Endothelial cell of umbilical vein (primary cell): Measurements from ENCODE around the gene ATAD1. TPM values are rescaled to one million over a fixed set of nuclear protein-coding genes. Genes with fewer than 3 reads are reported as not detected.

Experiments used
- BruUV-seq: library from RNA; stranded (reverse); fragments of 400-500 nt; replicated peaks from 2 replicates; lab custom pipeline; 2021; lab: Mats Ljungman, UMichigan
- CTCF ChIA-PET: fragments of 300-600, 350-600 bp; sonication (Branson Sonifier 250); formaldehyde crosslinking; loops from one replicate; lab custom pipeline; 2021; ENCODE audit warnings: antibody characterized with exemption, inconsistent platforms; lab: Charles Lee
- POLR2A ChIA-PET: fragments of 300-600, 350-600 bp; sonication (Branson Sonifier 250); formaldehyde crosslinking; loops from one replicate; lab custom pipeline; 2021; ENCODE audit warnings: antibody characterized with exemption, inconsistent platforms; lab: Charles Lee
- DNase-seq: peaks from one replicate; pipeline ENCODE4 v3.0.0-alpha.2; 2011; ENCODE audit warnings: low read depth, low spot score
- FAIRE-seq: peaks from 2 replicates; lab custom pipeline; 2011; peaks lifted over from hg19 to GRCh38; lab: Jason Lieb, UNC
- H2AFZ ChIP-seq: 2 replicates; pipeline ENCODE4 v1.6.0; 2012; ENCODE audit warnings: low read depth, low read length, control low read depth, inconsistent platforms
- H3K27ac ChIP-seq: 2 replicates; pipeline ENCODE4 v1.5.1; 2011; ENCODE audit warnings: low read depth, mild to moderate bottlenecking, control low read depth, low read length, moderate library complexity; ENCODE audit not compliant: insufficient read depth
- H3K27me3 ChIP-seq, 2 experiments: 2 replicates each; pipeline versions ENCODE4 v1.6.0 to v1.6.1; 2011; ENCODE audit warnings: low read length in 2 of 2, mixed read lengths in 1 of 2; ENCODE audit not compliant: control insufficient read depth in 2 of 2, insufficient read depth in 2 of 2
- H3K36me3 ChIP-seq, 2 experiments: 2 replicates in 1 of 2; 3 replicates in 1 of 2; pipeline ENCODE4 v1.5.1; 2011; ENCODE audit warnings: low read length in 2 of 2, mild to moderate bottlenecking in 1 of 2, moderate library complexity in 1 of 2; ENCODE audit not compliant: control insufficient read depth in 2 of 2, insufficient read depth in 2 of 2; ENCODE audit errors: extremely low read depth in 1 of 2
- H3K4me1 ChIP-seq: 3 replicates; pipeline ENCODE4 v1.5.1; 2011; ENCODE audit warnings: mild to moderate bottlenecking, low read length; ENCODE audit not compliant: control insufficient read depth, insufficient read depth; ENCODE audit errors: extremely low read depth
- H3K4me2 ChIP-seq: 2 replicates; pipeline ENCODE4 v1.6.1; 2011; ENCODE audit warnings: low read length, control low read depth, mixed read lengths; ENCODE audit not compliant: insufficient read depth
- H3K4me3 ChIP-seq, 3 experiments: fragments of 200-600 bp in 1 of 3; sonication (generic), shearing (Covaris generic) in 1 of 3; replicated peaks in 1 of 3; 2 replicates each; pipeline ENCODE4 v1.5.1; 2011 to 2016; ENCODE audit warnings: control low read depth in 3 of 3, low read length in 3 of 3, mild to moderate bottlenecking in 2 of 3, inconsistent platforms in 1 of 3, low read depth in 1 of 3, moderate library complexity in 1 of 3; ENCODE audit not compliant: insufficient read depth in 1 of 3
- H3K79me2 ChIP-seq: 2 replicates; pipeline ENCODE4 v1.6.0; 2012; ENCODE audit warnings: low read length, inconsistent platforms; ENCODE audit not compliant: control insufficient read depth, insufficient read depth
- H3K9ac ChIP-seq: replicated peaks from 2 replicates; pipeline ENCODE3; 2011; ENCODE audit warnings: low read length, control low read depth; ENCODE audit not compliant: insufficient read depth; ENCODE audit errors: extremely low read depth
- H3K9me1 ChIP-seq: replicated peaks from 3 replicates; pipeline ENCODE4 v1.6.0; 2011; ENCODE audit warnings: mild to moderate bottlenecking, low read length; ENCODE audit not compliant: control insufficient read depth, insufficient read depth; ENCODE audit errors: extremely low read depth
- H3K9me3 ChIP-seq: replicated peaks from 2 replicates; pipeline ENCODE4 v1.5.1; 2012; ENCODE audit warnings: low read length, inconsistent platforms; ENCODE audit not compliant: control insufficient read depth, insufficient read depth
- H4K20me1 ChIP-seq: replicated peaks from 2 replicates; pipeline ENCODE3; 2011; ENCODE audit warnings: mild to moderate bottlenecking, low read length; ENCODE audit not compliant: control insufficient read depth, insufficient read depth; ENCODE audit errors: extremely low read depth
- CTCF ChIP-seq, 2 donors: IDR thresholded peaks; 1 replicate in 1 of 2; 2 replicates in 1 of 2; pipeline ENCODE4 v1.5.1; 2011; ENCODE audit warnings: low read length in 2 of 2, mild to moderate bottlenecking in 2 of 2, moderate library complexity in 2 of 2, control low read depth in 1 of 2, inconsistent platforms in 1 of 2, low read depth in 1 of 2; ENCODE audit not compliant: insufficient read depth in 1 of 2; ENCODE audit errors: extremely low read depth in 1 of 2
- EZH2 ChIP-seq: IDR thresholded peaks from 2 replicates; pipeline ENCODE4 v1.6.1; 2012; ENCODE audit warnings: borderline replicate concordance, low read depth, mild to moderate bottlenecking, moderate library complexity, low read length, inconsistent platforms; ENCODE audit not compliant: severe bottlenecking
- FOS ChIP-seq: IDR thresholded peaks from 2 replicates; pipeline ENCODE4 v1.6.1; 2011; ENCODE audit warnings: mild to moderate bottlenecking, low read length, moderate library complexity, borderline replicate concordance; ENCODE audit not compliant: insufficient read depth
- GATA2 ChIP-seq: IDR thresholded peaks from 2 replicates; pipeline ENCODE4 v1.7.0; 2011; ENCODE audit warnings: low read depth, mild to moderate bottlenecking, moderate library complexity, mixed read lengths, low read length; ENCODE audit not compliant: insufficient read length, insufficient read depth
- JUN ChIP-seq: IDR thresholded peaks from 2 replicates; pipeline ENCODE4 v1.6.1; 2011; ENCODE audit warnings: borderline replicate concordance, low read depth; ENCODE audit not compliant: insufficient read length, insufficient read depth
- MAX ChIP-seq: IDR thresholded peaks from 2 replicates; pipeline ENCODE4 v1.6.1; 2011; ENCODE audit not compliant: insufficient read depth, insufficient read length
- MYC ChIP-seq: IDR thresholded peaks from one replicate; pipeline ENCODE4 v1.6.1; 2011; ENCODE audit warnings: mild to moderate bottlenecking, low read depth, low read length
- POLR2A ChIP-seq: IDR thresholded peaks from 2 replicates; pipeline ENCODE4 v1.6.1; 2012; ENCODE audit warnings: low read depth, mild to moderate bottlenecking, control low read depth, low read length
- POLR2AphosphoS5 ChIP-seq: IDR thresholded peaks from 2 replicates; pipeline ENCODE4 v1.6.1; 2012; ENCODE audit warnings: low read depth, mild to moderate bottlenecking, control low read depth, low read length, moderate library complexity; ENCODE audit not compliant: insufficient read depth
- dilution Hi-C: fragments of 300-500 bp; cut with MboI; formaldehyde crosslinking; loops from one replicate; pipeline ENCODE4 v1.15.0; 2019; ENCODE audit warnings: low sequenced_read_pairs; ENCODE audit not compliant: extremely low pct_ligation_motif_present
- intact Hi-C: fragments of 100-400 bp; cut with micrococcal nuclease; formaldehyde crosslinking; loops from one replicate; pipeline ENCODE4 v1.10.0; 2022
- polyA plus RNA-seq, 4 experiments: library from polyadenylated mRNA; depleted of rRNA in 3 of 4; stranded (reverse) in 3 of 4; unstranded in 1 of 4; fragments of >200 nt; gene quantifications; 2 replicates each; pipeline versions ENCODE4 v1.2.1 to v1.2.3, GENCODE V29; 2011 to 2012; ENCODE audit warnings: missing spikeins in 1 of 4
- total RNA-seq: library from RNA; stranded (reverse); gene quantifications from 2 replicates; pipeline ENCODE4 v1.2.3, GENCODE V29; 2021

The ATAD1 gene
- total and polyA plus RNA-seq, 2 donors (not counting 3 experiments of a cell fraction or from before 2014, with no cell fraction given): 5.2 to 25.8 TPM

- Histone ChIP-seq H3K4me2 (no peak overlapping the region), H3K9me1 (no peaks in the 10 kb centered on the region), H2AFZ (no peak overlapping the region), H3K4me1 (no peaks in the 10 kb centered on the region), H4K20me1 (no peaks in the 10 kb centered on the region), H3K27me3 (no peaks in the 10 kb centered on the region), H3K9me3 (no peaks in the 10 kb centered on the region), H3K27ac (no peak overlapping the region), H3K79me2 (peaks cover 6% of the 10 kb centered on the region), H3K36me3 (peaks cover 2 to 3% of the 10 kb centered on the region in 2 experiments), H3K9ac (no peak overlapping the region), H3K4me3 (no peak overlapping the region)
- BruUV-seq: no TSS peak
- ChIA-PET CTCF (interaction anchor here (0.6 to 1.0 kb wide), 2 partner anchors 10 to 77 kb away, joined by 3 to 7 read pairs; no protein-coding TSS in a partner anchor), POLR2A (no interaction called here)
- FAIRE-seq (no peak), DNase-seq (no peak)
- dilution Hi-C loops: no loop called here
- no peak for TF ChIP-seq MYC
- TF ChIP-seq POLR2AphosphoS5: no peak
- TF ChIP-seq CTCF (IDR thresholded peaks at IDR 0.05; ENCODE audit: extremely low read depth in 1 of 2, insufficient read depth in 1 of 2, low read depth in 1 of 2, low read length in 2 of 2): no peak
- no peak for TF ChIP-seq FOS
- no peak for TF ChIP-seq POLR2A
- TF ChIP-seq GATA2: no peak
- TF ChIP-seq JUN: no peak
- no peak for TF ChIP-seq MAX
- no peak for TF ChIP-seq EZH2
- intact Hi-C loops: no loop called here
Observed at GRCh38 chr10:87782721-87783120, 35.3 kb downstream of the ATAD1 start.
